ENCODE data around the gene RHCG. TPM values are rescaled to one million over a fixed set of nuclear protein-coding genes. Genes with fewer than 3 reads are reported as not detected.

The RHCG gene
- total RNA-seq, 4 donors from 2014 or later: not detected

DNA sequence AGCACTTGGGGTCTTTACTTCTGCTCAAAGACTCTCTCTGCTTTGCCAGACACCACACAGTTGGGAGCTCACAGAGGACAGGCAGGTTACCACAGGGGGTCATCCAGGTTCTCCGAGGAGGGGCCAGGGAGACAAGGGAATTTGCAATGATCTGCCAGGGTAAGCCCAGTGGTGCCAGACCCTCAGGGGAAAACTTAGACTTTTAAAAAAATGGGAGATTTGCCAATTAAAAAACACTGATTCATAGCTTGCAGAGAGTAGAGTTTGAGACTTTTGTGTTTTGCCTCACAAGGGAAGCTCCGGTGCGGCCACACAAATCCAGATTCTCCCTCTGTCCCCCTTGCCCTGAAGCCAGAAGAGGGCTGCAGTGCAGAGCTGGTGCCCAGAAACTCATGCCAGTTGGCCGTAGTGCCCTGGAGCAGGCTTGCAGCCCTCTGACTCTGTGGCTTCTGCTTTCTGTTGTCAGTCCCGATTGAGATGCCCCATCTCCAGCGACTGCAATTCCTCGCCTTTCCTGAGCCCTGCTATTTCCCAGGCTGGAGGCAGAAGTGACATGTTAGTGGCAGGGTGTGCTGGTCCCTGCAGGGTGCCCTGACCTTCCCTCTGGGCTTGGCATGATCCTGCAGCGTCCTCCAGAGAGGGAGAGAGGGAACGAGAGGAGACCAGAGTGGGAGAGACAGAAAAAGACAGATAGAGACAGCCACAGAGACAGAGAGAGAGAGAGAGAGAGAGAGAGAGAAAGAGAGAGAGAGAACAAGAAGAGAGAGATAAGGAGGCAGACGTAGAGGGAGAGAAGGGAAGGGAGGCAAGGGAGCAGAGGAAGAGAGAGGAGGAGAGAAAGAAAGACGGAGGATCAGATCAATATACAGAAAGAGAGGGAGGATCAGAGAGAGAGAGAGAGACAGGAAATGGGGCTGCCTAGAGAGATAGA lies 46.0 kb downstream of the RHCG start:
- H3K36me3 ChIP-seq: no peaks in the 10 kb centered on the region
- WGBS, 2 donors: 41% methylated on average over 10 to 11 of the region's 11 CpGs
- DNase-seq: no peak
- H3K4me3 ChIP-seq (replicated peaks in 1 of 3): no peak overlapping the region
- intact Hi-C loops (cut with DNase I): no loop called here
- no peak for TF ChIP-seq POLR2A (IDR thresholded peaks at IDR 0.05)
- TF ChIP-seq, protein P1, sequence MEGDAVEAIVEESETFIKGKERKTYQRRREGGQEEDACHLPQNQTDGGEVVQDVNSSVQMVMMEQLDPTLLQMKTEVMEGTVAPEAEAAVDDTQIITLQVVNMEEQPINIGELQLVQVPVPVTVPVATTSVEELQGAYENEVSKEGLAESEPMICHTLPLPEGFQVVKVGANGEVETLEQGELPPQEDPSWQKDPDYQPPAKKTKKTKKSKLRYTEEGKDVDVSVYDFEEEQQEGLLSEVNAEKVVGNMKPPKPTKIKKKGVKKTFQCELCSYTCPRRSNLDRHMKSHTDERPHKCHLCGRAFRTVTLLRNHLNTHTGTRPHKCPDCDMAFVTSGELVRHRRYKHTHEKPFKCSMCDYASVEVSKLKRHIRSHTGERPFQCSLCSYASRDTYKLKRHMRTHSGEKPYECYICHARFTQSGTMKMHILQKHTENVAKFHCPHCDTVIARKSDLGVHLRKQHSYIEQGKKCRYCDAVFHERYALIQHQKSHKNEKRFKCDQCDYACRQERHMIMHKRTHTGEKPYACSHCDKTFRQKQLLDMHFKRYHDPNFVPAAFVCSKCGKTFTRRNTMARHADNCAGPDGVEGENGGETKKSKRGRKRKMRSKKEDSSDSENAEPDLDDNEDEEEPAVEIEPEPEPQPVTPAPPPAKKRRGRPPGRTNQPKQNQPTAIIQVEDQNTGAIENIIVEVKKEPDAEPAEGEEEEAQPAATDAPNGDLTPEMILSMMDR (IDR thresholded peaks at IDR 0.05): no peak
- no peaks in the 10 kb centered on the region for H3K27me3 ChIP-seq
- H3K4me1 ChIP-seq: no peaks in the 10 kb centered on the region
- no peak overlapping the region for H3K27ac ChIP-seq
- H3K9me3 ChIP-seq: no peaks in the 10 kb centered on the region

DNA sequence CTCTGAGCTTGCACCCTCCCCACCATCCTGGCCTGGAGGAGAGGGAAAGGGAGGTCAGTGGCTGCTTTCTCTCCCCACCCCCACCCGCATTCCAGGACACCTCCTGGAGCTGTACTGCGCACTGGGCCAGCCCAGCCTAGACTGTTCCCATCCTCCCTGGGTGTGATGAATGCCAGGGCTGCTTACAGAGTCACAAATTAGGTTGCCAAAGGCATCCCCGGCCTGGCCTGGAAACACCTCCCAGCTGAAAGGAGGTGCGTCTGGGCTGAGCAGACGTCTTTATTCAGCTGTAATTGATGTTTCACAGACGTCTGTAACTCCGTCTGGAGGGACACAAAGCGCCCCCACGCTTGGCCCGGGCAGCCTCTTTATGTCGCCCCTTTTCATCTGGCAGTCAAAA lies 47.6 kb downstream of the RHCG start:
- WGBS, 2 donors: 43 to 48% methylated on average over 9 to 11 of the region's 11 CpGs

DNA sequence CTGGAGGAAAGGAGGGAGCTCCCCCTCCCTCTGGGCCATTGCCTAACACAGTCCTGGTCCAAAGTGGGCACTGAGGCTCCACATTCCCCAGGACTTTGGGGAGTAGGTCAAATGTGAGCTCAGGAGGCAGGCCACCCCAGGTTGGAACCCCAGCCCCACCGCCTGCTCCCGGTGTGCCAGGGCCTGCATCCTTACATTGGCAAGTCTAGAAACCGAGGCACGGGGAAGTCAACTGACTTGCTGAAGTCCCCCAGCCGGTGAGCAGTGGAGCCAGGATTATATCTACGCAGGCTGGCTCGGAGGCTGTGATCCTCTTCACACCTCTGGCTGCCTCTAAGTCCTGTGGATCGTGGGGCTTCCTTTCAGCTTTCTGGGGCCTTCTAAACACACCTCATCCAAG lies 48.7 kb downstream of the RHCG start:
- Histone ChIP-seq H3K27me3 (no peaks in the 10 kb centered on the region), H3K9me3 (no peaks in the 10 kb centered on the region), H3K4me3 (replicated peaks in 1 of 3) (no peak overlapping the region), H3K27ac (no peak overlapping the region), H3K4me1 (no peaks in the 10 kb centered on the region), H3K36me3 (no peaks in the 10 kb centered on the region)
- DNase-seq: no peak
- 86 to 88% methylated on average over 3 to 8 of the region's 8 CpGs for WGBS, 2 donors
- intact Hi-C loops (cut with DNase I): no loop called here
- no peak for TF ChIP-seq POLR2A (IDR thresholded peaks at IDR 0.05)
- TF ChIP-seq, protein P1 (IDR thresholded peaks at IDR 0.05): no peak

More for the DNA sequence above, 47.6 kb downstream of the RHCG start:
- intact Hi-C loops (cut with DNase I): no loop called here
- Histone ChIP-seq H3K27ac (no peak overlapping the region), H3K4me3 (replicated peaks in 1 of 3) (no peak overlapping the region), H3K9me3 (no peaks in the 10 kb centered on the region), H3K36me3 (no peaks in the 10 kb centered on the region), H3K4me1 (no peaks in the 10 kb centered on the region), H3K27me3 (no peaks in the 10 kb centered on the region)
- DNase-seq: no peak
- TF ChIP-seq, protein P1 (IDR thresholded peaks at IDR 0.05): no peak
- no peak for TF ChIP-seq POLR2A (IDR thresholded peaks at IDR 0.05)

GRCh38 chr15:89446255-89446891 lies 50.0 kb downstream of the RHCG start:
- Histone ChIP-seq H3K36me3 (no peaks in the 10 kb centered on the region), H3K9me3 (no peaks in the 10 kb centered on the region), H3K27me3 (no peaks in the 10 kb centered on the region), H3K4me3 (replicated peaks in 1 of 3) (no peak overlapping the region), H3K4me1 (no peaks in the 10 kb centered on the region), H3K27ac (no peak overlapping the region)
- DNase-seq: no peak
- TF ChIP-seq, protein P1 (IDR thresholded peaks at IDR 0.05): no peak
- WGBS, 2 donors: 81 to 91% methylated on average over 9 of the region's 9 CpGs
- intact Hi-C loops (cut with DNase I): no loop called here

DNA sequence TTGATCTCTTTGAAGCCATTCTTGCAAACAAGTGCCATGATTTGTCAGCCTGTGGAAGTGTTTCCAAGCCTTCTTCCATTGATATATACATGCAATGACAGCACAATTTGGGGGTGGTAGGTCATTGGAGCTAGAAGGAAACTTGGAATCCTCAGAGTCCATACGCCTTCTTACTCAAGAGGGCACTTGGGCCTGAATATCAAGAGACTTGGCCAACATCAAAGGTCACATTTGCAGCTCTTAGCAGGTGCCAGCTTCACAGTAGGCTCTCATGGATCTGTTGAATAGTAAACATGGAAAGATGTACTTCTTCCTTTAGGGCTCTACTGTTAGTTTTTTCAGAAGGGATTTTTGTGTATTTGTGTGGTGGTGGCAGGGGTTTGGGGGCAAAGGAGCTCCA lies 50.9 kb downstream of the RHCG start:
- Histone ChIP-seq H3K27ac (no peak overlapping the region), H3K4me3 (replicated peaks in 1 of 3) (no peak overlapping the region), H3K27me3 (no peaks in the 10 kb centered on the region), H3K4me1 (no peaks in the 10 kb centered on the region), H3K9me3 (no peaks in the 10 kb centered on the region), H3K36me3 (no peaks in the 10 kb centered on the region)
- 47 to 74% methylated on average over 1 of the region's 1 CpG for WGBS, 2 donors
- intact Hi-C loops (cut with DNase I): no loop called here
- no peak for DNase-seq
- TF ChIP-seq POLR2A (IDR thresholded peaks at IDR 0.05): no peak
- TF ChIP-seq, protein P1 (IDR thresholded peaks at IDR 0.05): no peak
